ENCODE data around the gene PRPF40A.
A peak's percentile ranks its signal among the peaks of the same experiment; 100 is the strongest.

PRPF40A gene

GRCh38 chr2:152718076-152718908 lies 1.0 kb upstream of the PRPF40A start, which contains the start of gene ARL6IP6:
Gene ARL6IP6, plus strand, starts transcription at chr2:152718620. Its CDS starts 5 bp downstream, at chr2:152718625.
- peak; percentile 87 to 91 for DNase-seq (ENCODE audit: low read depth in 2 of 2)

GRCh38 chr2:152716805-152717227 lies 445 bp downstream of the PRPF40A start:
- DNase-seq (ENCODE audit: low read depth in 2 of 2), result no peak

- no peak for DNase-seq (ENCODE audit: low read depth in 2 of 2)
These were observed 1.3 kb downstream of the PRPF40A start for GRCh38 chr2:152715854-152716428.

GRCh38 chr2:152715112-152715511 lies 2.1 kb downstream of the PRPF40A start:
- DNase-seq (ENCODE audit: low read depth in 2 of 2), result no peak

- DNase-seq (ENCODE audit: low read depth in 2 of 2), result no peak
These were observed 6.5 kb downstream of the PRPF40A start for GRCh38 chr2:152710713-152711112.

GRCh38 chr2:152708742-152709141 lies 8.5 kb downstream of the PRPF40A start:
- no peak for DNase-seq (ENCODE audit: low read depth in 2 of 2)

GRCh38 chr2:152706477-152707021 lies 10.7 kb downstream of the PRPF40A start:
- DNase-seq (ENCODE audit: low read depth in 2 of 2), result no peak

GRCh38 chr2:152701198-152701597 lies 16.1 kb downstream of the PRPF40A start:
- no peak for DNase-seq (ENCODE audit: low read depth in 2 of 2)

- no peak for DNase-seq (ENCODE audit: low read depth in 2 of 2)
These were observed 20.8 kb downstream of the PRPF40A start for GRCh38 chr2:152696476-152696875.

- no peak for DNase-seq (ENCODE audit: low read depth in 2 of 2)
These were observed 21.5 kb downstream of the PRPF40A start for GRCh38 chr2:152695763-152696162.

GRCh38 chr2:152694161-152694661 lies 23.1 kb downstream of the PRPF40A start:
- DNase-seq (ENCODE audit: low read depth in 2 of 2), result peak in 1 of 2 donors; percentile 11

- no peak for DNase-seq (ENCODE audit: low read depth in 2 of 2)
These were observed 24.2 kb downstream of the PRPF40A start for GRCh38 chr2:152693033-152693432.

- no peak for DNase-seq (ENCODE audit: low read depth in 2 of 2)
These were observed 30.9 kb downstream of the PRPF40A start for GRCh38 chr2:152686321-152686720.

GRCh38 chr2:152683400-152683799 lies 33.9 kb downstream of the PRPF40A start:
- no peak for DNase-seq (ENCODE audit: low read depth in 2 of 2)

GRCh38 chr2:152682663-152683062 lies 34.6 kb downstream of the PRPF40A start:
- no peak for DNase-seq (ENCODE audit: low read depth in 2 of 2)

- DNase-seq (ENCODE audit: low read depth in 2 of 2), result no peak
These were observed 38.5 kb downstream of the PRPF40A start for GRCh38 chr2:152678808-152679207.

- no peak for DNase-seq (ENCODE audit: low read depth in 2 of 2)
These were observed 40.8 kb downstream of the PRPF40A start for GRCh38 chr2:152676461-152676860.

GRCh38 chr2:152674334-152674733 lies 42.9 kb downstream of the PRPF40A start:
- DNase-seq (ENCODE audit: low read depth in 2 of 2), result no peak

- DNase-seq (ENCODE audit: low read depth in 2 of 2), result no peak
These were observed 52.5 kb downstream of the PRPF40A start for GRCh38 chr2:152664725-152665124.

GRCh38 chr2:152661076-152661475 lies 56.2 kb downstream of the PRPF40A start:
- no peak for DNase-seq (ENCODE audit: low read depth in 2 of 2)

GRCh38 chr2:152658221-152658620 lies 59.0 kb downstream of the PRPF40A start:
- no peak for DNase-seq (ENCODE audit: low read depth in 2 of 2)

- no peak for DNase-seq (ENCODE audit: low read depth in 2 of 2)
These were observed 60.2 kb downstream of the PRPF40A start for GRCh38 chr2:152657043-152657442.

- no peak for DNase-seq (ENCODE audit: low read depth in 2 of 2)
These were observed 61.4 kb downstream of the PRPF40A start for GRCh38 chr2:152655880-152656279.
